ENCODE measurements around the gene TMC4.

The TMC4 gene

DNA sequence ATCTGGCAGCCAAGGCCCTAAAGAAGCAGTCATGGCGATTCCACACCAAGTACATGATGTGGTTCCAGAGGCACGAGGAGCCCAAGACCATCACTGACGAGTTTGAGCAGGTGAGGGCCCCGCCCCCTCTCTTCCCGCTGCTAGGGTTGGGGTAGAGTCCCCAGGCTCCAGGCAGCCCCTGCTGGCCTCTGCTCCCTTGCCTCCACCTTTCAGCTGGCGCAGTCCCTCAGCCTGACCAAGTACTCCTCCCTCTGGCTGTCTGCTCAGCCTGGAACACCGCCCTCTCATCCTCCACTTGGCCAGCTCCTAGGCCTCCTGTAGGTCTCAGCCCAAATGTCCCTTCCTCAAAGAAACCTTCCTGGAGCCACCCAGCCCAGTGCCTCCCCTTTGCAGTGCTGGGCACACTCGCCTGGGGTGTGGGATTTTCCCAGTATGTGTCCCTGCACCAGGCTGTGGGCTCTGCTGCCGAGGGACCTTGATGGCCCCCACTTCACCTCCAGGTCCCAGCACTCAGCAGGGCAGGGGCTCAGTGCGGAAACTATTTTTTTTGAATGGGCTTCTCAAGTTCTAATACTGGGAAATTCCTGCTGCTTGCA is 19.1 kb downstream of the TMC4 start:
- DNase-seq: no peak

DNA sequence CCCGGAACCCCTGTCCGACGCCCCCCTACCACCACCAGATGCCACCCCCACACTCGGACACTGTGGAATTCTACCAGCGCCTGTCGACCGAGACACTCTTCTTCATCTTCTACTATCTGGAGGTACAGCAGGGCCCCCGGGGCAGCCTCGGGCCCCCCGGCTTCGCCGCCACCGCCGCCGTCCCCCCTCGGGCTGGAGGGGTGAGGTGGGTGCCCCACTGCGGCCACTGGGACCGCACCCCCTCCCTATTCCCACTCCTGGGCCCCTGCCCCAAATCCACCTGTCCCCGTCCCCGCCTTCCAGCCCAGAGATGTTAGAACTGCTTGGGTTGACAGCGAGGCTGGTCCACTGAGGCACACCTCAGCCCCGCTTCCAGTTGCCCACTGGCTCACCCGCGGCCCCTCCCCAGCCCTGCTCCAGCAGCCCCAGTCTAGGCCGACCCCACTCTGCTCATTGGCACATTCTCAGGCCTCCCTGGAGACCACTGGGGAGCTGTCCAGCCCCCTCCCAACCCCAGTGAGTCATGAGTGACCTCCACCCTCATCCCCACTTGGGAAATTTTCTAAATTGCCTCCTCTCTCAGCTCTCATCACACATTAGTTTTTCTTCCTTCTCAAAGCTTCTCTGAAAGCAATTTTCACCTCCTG is 20.0 kb downstream of the TMC4 start:
- no peak for DNase-seq

DNA sequence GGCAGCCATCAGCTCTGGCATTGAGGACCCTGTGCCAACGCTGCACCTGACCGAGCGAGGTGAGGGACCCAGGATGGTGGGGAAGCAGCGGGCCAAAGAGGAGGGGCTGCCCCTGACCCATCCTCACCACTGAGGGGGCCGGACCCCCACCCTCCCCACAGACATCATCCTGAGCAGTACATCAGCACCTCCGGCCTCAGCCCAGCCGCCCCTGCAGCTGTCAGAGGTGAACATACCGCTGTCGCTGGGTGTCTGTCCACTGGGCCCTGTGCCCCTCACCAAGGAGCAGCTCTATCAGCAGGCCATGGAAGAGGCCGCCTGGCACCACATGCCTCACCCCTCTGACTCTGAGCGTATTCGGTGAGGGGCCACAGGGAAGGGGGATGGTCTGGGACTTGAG is 20.7 kb downstream of the TMC4 start:
- no peak for DNase-seq

DNA sequence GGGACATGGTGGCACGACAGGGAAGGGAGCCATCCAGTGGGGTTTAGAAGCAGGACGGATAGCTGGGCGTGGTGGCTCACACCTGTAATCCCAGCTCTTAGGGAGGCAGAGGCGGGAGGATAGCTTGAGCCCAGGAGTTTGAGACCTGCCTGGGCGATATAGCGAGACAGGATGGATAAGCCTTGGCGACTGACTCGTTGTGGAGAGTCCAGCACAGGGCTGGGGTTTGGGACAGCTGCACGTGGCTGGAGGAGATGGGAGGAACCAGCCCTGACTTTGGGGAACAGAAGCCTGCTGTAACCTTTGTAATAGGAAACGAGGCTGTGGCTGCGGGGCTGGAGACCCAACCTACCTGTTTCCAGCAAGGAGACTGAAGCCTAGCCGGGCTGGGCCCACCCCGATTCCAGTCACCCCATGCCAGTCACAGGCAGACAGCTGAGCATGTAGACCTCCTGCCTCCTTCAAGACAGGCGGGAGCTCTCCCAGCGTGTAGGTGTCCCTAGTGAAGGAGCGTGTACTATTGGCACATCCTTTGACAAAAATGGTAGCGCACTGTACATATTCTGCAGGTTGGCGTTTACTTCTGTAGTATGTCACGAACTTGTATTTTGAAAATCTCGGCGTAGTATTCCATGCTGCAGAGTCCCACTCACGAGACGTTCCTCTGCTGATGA is 21.5 kb downstream of the TMC4 start:
- DNase-seq: no peak

DNA sequence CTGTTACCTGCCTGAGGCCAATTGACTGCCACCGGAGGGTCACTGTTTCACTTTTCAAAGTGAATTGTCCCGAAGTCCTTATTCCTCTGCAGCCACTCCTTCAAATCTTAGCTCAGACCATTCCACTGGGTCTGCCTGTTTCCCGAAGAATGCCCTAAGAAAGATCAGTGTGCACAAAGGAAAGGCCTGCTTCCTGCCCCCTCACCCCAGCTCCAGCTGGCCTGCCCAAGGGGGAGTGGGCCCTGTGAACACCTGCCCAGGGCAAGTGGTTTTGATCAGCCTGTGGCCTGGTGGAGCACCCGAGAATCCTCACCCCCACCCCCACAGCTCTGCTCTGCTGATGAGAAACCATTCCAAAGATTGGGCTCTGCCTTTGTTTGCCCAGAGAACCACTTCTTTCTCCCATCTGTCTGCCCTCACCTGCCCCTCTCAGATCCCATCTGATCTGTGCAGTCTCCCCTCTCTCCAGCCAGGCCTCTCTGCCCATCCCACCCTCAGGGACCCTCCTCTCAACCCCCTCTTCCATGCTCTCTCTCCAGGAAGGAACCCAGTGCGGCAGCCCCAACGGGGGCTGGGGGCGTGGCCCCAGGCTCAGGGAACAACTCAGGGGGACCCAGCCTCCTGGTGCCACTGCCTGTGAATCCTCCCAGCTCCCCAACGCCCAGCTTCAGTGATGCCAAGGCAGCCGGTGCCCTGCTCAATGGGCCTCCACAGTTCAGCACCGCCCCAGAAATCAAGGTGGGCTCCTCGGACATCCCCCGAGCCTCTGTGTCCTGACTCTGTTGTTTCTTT is 23.7 kb downstream of the TMC4 start:
- DNase-seq: no peak

DNA sequence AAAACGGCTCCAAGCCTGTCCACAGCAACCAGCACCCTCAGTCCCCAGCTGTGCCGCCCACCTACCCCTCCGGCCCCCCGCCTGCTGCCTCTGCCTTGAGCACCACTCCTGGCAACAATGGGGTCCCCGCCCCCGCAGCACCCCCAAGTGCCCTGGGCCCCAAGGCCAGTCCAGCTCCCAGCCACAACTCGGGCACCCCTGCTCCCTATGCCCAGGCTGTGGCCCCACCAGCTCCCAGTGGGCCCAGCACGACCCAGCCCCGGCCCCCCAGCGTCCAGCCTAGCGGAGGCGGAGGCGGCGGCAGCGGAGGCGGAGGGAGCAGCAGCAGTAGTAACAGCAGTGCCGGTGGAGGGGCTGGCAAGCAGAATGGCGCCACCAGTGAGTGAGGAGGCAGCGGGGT is 24.8 kb downstream of the TMC4 start:
- no peak for DNase-seq

DNA sequence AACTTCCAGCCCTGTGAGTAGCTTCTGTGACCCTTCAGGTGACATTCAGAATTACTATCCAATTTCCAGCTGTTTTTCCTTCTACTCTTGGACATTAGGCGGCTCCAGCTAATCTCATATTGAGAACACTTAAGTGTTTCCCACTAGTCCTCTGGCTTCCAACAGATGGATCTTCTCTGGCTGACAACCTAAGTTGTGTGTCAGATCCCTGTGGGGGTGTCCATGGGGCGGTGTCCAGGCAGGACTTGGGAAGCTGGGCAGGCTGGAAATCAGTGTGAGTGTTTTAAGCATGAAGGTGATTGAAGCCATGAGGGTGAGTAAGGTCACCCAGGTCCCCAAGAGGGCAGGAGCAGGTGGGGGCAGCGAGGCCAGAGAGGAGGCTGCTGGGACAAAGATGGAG is 25.3 kb downstream of the TMC4 start:
- no peak for DNase-seq

DNA sequence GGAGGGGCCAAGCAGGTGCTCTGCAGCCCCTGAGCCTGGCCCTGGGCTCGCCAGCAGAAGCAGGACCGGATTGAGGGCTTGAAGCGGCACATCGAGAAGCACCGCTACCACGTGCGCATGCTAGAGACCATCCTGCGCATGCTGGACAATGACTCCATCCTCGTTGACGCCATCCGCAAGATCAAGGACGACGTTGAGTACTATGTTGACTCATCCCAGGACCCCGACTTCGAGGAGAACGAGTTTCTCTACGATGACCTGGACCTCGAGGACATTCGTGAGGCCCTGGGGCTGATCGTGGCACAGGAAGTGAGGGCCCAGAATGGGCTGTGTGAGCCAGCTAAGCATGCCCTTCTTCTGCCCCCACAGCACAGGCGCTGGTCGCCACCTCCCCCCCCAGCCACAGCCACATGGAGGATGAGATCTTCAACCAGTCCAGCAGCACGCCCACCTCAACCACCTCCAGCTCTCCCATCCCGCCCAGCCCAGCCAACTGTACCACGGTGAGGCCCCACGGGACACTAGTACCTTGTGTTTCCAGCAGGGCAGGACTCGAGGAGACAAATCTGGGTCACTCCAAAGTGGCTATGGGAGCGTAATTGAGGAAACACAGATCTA is 27.3 kb downstream of the TMC4 start:
- no peak for DNase-seq

DNA sequence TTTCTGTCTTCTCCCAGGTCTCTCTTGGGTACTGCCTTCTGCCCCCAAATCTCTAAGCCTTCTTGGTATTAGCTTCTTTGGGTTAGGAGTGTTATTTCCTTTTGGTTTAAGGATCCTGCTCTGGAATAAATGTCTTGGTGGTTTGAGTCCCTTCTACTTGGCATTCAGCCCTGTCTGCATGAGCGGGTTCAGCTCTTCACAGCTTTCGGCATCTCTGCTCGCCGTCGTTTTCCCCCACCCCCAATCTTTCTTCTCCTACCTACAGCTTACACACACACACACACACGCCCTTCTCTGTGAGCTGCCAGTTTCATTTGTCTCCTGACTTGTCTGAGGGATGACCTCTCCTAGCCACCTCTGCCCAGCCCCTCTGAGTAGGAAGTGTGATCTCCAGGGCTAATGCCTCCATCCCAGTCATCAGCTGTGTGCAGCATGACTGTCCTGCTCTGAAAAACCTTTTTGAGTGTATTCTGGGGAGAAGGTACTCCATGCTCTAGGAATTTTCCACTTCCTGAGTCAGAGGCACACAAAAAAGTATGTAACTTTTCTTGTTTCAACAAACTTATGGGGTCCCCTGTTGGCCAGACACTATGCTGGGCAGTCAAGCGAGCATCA is 30.7 kb downstream of the TMC4 start:
- DNase-seq: no peak

DNA sequence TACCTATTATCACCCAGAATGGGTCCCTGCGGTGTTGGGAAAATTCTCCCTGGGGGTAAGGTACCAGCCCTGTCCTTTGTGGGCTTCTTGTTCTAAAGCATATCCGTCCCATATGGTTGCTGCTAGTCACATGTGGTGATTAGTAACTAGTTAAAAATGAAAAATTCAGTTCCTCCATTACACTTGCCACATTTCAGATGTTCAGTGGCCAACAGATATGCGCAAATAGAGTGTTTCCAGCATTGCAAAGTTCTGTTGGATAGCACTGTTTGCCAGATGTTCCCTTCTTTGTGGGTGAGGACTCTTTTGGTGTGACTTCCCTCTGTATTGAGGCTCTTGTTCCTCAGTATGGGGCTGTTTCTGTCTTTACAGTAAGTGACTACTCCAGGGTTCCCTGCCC is 31.6 kb downstream of the TMC4 start:
- no peak for DNase-seq

DNA sequence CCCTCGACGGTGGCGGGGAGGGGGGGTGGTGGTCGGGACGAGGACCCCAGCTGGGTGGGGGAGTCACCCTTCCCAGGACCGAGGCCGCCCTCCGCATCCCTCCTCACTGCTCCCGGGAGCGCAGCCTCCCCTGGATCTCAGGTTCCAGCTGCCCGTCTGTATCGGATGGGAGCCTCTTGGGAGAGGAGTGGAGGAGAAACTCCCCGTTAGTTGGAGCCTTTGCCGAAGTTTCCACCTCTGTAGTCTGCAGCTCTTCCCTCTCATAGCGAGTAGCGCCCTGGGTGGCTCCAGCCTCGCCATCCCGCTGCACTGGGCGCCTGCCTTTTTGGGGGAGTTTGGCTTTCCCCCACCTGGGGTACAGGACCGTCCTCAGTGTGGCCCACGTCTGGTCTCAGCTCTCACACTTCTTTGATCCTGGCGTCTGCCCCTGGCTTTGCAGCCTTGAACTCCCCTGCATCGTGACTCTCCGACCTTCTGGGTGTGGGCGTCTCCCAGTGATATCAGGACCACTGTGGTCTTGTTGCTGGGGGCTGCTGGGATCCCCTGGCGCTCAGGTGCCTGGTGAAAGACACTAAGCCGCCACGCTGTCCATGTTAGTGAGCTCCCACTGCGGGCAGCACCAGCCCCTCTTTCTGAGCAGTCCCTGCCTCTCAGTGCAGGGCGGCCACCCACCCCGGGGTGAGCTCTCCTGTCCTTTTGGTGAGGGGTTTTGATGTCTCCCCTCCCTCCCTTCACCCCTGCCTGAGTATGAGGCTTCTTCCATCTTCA is 34.3 kb downstream of the TMC4 start:
- peak in 1 of 2 experiments; percentile 53 for DNase-seq

DNA sequence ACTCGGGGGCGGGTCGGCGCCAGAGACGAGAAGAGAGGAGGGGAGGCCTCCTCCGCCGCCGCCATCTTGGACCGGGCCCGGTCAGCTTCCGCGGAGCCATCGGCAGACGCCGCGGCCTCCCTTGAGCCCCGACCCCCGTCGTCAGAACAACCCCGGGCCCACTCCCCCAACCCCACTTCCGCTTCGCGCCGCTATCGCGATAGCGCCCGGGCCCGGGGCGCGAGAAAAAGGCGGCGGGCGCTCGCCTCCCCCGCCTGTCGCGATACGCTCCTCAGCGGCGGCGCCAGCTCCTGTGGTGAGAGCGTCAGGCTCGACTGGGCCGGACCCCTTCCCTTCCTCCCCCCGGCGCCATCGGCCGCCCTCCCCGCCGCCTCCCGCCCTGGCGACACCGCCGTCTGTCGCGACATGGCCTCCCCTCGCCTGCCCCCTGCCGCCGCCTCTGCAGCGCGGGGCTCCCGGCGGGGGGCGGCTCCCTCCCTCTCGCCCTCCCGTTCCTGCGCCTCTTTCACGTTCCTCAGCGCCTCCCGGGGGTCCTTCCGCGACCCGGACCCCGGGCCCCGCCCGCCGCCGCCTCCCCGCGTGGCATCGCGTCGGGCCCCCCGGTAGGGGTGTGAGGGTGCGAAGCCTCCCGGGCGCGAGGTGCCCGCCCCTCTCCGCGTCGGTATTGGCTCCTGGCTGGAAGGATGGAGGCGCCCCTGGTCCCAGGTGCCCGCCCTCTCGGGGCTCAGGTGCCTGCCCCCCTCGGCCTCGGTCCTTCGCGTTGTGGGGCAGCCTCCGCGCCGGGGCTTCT is 35.1 kb downstream of the TMC4 start, which contains the start of gene CNOT3:
Gene CNOT3 (plus strand): TSS at position 64 of the 790 bp plus-strand sequence. CDS start 5,217 bp downstream, outside the sequence.
- DNase-seq: peak in 1 of 2 experiments; percentile 53

DNA sequence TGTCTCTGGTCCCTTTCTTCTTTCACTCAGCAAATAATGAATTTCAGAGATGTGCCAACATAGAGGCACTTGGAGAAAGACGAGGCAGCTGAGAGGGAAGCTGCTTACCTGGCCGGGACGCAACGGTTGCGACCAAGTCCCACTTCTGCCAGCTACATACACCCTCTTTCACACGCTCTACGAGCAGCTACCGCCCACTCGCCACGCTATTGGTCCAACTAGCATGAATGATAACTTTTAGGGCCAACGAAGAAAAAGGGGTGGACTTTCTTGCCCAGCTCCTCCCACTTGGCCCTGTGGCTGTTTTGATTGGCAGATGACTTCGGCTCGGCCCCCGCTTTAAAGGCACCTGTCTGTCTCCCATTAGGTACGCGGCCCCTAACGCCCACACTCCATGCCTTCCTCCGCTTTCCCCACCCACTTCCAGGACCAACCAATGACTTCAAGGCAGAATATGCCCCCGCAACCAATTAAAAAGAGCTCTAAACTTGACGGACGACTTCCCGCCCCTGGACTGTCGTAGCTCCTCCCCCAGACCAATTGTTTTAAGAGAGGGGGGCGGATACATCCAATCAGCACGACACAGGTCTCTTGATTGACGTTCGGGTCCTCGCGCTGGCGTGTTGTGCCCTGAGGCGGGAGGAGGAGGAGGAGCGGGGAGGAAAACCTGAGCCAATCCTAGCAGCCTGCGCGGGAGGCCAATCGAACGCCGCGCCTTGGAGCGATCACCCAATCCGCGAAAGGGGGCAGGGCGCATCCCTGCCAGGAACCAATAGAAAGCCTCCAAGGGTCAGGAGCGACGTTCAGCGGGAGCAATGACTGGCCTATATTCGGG is 35.9 kb downstream of the TMC4 start:
- DNase-seq: peak; percentile 100

DNA sequence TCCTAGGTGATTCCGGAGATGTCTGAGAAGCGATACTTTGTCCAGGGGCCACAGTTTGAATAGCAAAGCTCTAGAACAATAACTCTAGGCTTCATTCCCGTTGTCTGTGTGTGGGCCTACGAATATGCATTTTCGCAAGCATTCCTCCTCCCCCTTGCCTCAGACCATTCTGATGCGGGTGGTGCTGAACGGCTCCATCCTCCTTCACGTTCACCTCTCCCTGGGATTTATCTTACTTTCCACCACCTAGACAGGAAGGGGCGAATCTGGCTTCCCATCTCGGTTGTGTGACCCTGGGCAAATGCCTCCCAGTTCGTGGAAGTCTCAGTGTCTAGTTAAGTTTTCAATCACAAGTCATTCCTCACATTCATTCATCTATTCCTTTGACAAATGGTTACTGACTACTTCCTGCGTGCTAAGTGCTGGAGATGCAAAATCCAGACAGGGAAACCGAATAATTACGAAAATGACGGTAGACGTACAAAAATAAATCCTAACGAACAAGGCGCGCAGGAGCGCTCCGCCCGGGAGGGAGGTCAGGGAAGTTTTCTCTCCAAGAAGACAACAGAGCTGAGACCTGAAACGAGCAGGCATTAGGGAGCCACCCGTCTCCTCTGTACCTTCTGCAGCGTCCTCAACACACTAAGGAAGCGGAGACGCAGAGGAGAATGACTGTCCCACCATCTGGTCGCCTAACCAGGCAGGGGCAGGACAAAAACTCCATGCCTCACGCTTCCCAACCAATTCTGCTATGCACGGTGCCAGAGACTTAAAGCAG is 36.7 kb downstream of the TMC4 start:
- DNase-seq: peak; percentile 71 to 78

DNA sequence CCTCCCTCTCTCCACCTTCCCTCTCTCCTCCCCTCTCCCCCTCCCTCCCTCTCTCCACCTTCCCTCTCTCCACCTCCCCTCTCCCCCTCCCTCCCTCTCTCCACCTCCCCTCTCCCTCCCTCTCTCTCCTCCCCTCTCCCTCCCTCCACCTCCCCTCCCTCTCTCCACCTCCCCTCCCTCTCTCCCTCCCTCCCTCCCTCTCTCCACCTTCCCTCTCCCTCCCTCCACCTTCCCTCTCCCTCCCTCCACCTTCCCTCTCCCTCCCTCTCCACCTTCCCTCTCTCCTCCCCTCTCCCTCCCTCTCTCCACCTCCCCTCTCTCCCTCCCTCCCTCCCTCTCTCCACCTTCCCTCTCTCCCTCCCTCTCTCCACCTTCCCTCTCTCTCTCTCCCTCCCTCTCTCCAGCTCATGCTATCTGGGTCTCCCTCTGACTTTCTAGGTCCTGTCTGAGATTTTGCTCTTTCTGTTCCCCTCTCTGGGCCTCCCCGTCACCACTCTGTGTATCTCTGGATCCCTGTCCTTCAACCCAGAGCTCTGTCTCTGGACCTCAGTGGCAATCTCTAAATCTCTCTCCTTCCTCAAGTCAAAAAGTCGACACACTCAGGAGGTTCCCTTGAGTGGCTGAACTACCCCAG is 38.9 kb downstream of the TMC4 start:
- DNase-seq: no peak

DNA sequence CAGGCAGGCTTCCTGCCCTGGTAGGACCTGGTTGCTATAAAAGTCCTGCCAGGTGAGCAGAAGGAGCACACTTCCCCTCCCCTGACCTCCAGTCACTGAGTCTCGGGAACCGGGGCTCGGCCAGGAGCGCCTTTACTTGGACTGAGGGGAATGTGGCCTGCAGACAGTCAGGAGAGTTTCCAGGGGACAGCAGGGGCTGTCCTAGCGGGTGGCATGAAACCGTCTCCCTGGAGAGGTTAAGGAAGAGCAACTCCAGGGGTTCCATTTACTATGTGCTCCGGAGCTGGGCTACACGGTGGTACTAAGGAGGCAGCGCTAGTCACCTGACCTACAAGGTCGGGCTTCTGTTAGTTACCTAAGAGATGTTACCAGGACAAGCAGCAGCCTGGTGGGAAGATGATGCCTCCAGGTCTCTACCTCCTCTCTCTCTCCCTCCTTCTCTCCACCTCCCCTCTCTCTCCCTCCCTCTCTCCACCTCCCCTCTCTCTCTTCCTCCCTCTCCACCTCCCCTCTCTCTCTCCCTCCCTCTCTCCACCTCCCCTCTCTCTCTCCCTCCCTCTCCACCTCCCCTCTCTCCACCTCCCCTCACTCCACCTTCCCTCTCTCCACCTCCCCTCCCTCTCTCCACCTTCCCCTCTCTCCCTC is 39.5 kb downstream of the TMC4 start:
- peak in 1 of 2 experiments; percentile 26 for DNase-seq

DNA sequence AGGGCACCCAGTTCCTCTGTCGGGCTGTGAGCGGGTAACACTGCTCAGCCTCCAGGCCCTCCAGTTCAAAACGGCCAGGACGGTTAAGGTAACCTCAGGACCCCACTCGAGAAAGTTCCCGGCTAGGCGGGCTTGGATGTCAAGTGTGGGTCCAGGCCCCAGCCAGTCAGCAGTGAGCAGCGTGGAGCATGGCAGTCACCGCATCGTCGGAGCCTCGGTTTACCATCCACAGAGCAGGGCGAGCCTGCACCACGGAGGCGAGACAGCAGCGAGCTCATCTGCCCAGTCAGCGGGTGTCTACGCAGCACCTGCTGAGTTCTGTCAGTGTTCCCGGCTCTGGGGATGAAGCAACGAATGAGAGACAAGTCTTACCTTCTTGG is 43.4 kb downstream of the TMC4 start:
- DNase-seq: no peak
